Measurements from ENCODE around the gene NCK2. TPM values are rescaled to one million over a fixed set of nuclear protein-coding genes. Genes with fewer than 3 reads are reported as not detected.

Gene NCK2
- total RNA-seq, 6 experiments from 2014 or later = 18.6 to 20.2 (median 19.8) TPM

- Mint-ChIP-seq H3K4me3 (no peak overlapping the region), H3K9me3 (no peaks in the 10 kb centered on the region), H3K36me3 (ENCODE audit: low read depth) (no peaks in the 10 kb centered on the region), H3K27ac (no peak overlapping the region), H3K4me1 (ENCODE audit: low read depth) (peaks cover 25% of the 10 kb centered on the region), H3K27me3 (ENCODE audit: insufficient read depth) (peaks cover 4% of the 10 kb centered on the region)
- no peak for TF ChIP-seq CTCF (IDR thresholded peaks at IDR 0.05)
- no peak for DNase-seq
These were observed 44.1 kb downstream of the NCK2 start for GRCh38 chr2:105788670-105789290.

- H3K36me3 Mint-ChIP-seq (ENCODE audit: low read depth) = no peaks in the 10 kb centered on the region
- H3K27ac Mint-ChIP-seq = peak overlapping the region; percentile 75
- H3K27me3 Mint-ChIP-seq (ENCODE audit: insufficient read depth) = peaks cover 4% of the 10 kb centered on the region
- peak overlapping the region; percentile 67 for H3K4me3 Mint-ChIP-seq
- peak; percentile 81 for DNase-seq
- TF ChIP-seq CTCF (IDR thresholded peaks at IDR 0.05) = peak; percentile 45; the same call in 1 of the 2 replicates
- H3K9me3 Mint-ChIP-seq = no peaks in the 10 kb centered on the region
- peaks cover 25% of the 10 kb centered on the region for H3K4me1 Mint-ChIP-seq (ENCODE audit: low read depth)
These were observed 45.2 kb downstream of the NCK2 start for GRCh38 chr2:105789745-105790460.

- Mint-ChIP-seq H3K27ac (peak overlapping the region; percentile 75; the same call in 1 of the 2 replicates), H3K27me3 (ENCODE audit: insufficient read depth) (peaks cover 4% of the 10 kb centered on the region), H3K9me3 (no peaks in the 10 kb centered on the region), H3K4me3 (no peak overlapping the region), H3K4me1 (ENCODE audit: low read depth) (peaks cover 29% of the 10 kb centered on the region), H3K36me3 (ENCODE audit: low read depth) (no peaks in the 10 kb centered on the region)
- DNase-seq = no peak
- no peak for TF ChIP-seq CTCF (IDR thresholded peaks at IDR 0.05)
These were observed 45.9 kb downstream of the NCK2 start for GRCh38 chr2:105790461-105791149.

- H3K36me3 Mint-ChIP-seq (ENCODE audit: low read depth) = no peaks in the 10 kb centered on the region
- no peak for TF ChIP-seq CTCF (IDR thresholded peaks at IDR 0.05)
- no peak for DNase-seq
- no peak overlapping the region for H3K4me3 Mint-ChIP-seq
- no peak overlapping the region for H3K27ac Mint-ChIP-seq
- H3K9me3 Mint-ChIP-seq = no peaks in the 10 kb centered on the region
- peaks cover 36% of the 10 kb centered on the region for H3K4me1 Mint-ChIP-seq (ENCODE audit: low read depth)
- H3K27me3 Mint-ChIP-seq (ENCODE audit: insufficient read depth) = peaks cover 4% of the 10 kb centered on the region
These were observed 46.5 kb downstream of the NCK2 start for GRCh38 chr2:105791229-105791628.

GRCh38 chr2:105792561-105792960 lies 47.8 kb downstream of the NCK2 start:
- H3K27ac Mint-ChIP-seq = no peak overlapping the region
- peaks cover 49% of the 10 kb centered on the region for H3K4me1 Mint-ChIP-seq (ENCODE audit: low read depth)
- no peak for DNase-seq
- no peak for TF ChIP-seq CTCF (IDR thresholded peaks at IDR 0.05)
- H3K9me3 Mint-ChIP-seq = no peaks in the 10 kb centered on the region
- peaks cover 4% of the 10 kb centered on the region for H3K27me3 Mint-ChIP-seq (ENCODE audit: insufficient read depth)
- H3K36me3 Mint-ChIP-seq (ENCODE audit: low read depth) = no peaks in the 10 kb centered on the region
- H3K4me3 Mint-ChIP-seq = no peak overlapping the region

All from HFFc6 (cell line).